ACHN (cell line): ENCODE results near the gene IPCEF1.
"Not testable (repeated sequence)": the region's sequence is repeated elsewhere in the genome, so short reads cannot be mapped to it uniquely, and the experiment has no call there.

Experiments used
- DNase-seq: peaks from one replicate; pipeline ENCODE4 v3.0.0-alpha.2; 2015
- in situ Hi-C: cut with HindIII; loops from 2 replicates; pipeline ENCODE4 v1.10.0; 2017; ENCODE audit warnings: low sequenced_read_pairs, low pct_ligation_motif_present, low pct_unique_long_range_greater_than_20kb

Gene IPCEF1

GRCh38 chr6:154218301-154218700 is 138.3 kb downstream of the IPCEF1 start:
- in situ Hi-C loops: no loop called here
- no peak for DNase-seq

GRCh38 chr6:154213782-154214181 is 142.8 kb downstream of the IPCEF1 start:
- in situ Hi-C loops: no loop called here
- DNase-seq: no peak

- DNase-seq: no peak
- in situ Hi-C loops: no loop called here
Measured at GRCh38 chr6:154210678-154211077, 145.9 kb downstream of the IPCEF1 start.

DNA sequence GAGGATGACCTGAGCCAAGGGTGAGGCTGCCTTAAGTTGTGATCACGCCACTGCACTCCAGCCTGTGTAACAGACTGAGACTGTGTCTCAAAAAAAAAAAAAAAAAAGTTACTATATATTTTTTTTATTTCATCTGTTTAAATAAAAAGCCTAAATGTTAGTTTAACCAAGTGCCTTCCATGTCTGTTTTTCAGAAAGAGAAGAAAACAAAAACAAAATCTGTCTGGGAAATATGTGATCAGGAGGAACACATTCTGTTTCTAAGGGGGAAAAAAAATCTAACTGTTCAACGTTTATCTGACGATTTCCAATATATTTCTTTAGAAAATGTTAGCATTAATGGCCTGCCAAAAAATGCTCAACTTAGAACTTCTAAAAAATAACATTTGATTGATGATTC is 147.0 kb downstream of the IPCEF1 start:
- in situ Hi-C loops: no loop called here

GRCh38 chr6:154206996-154207395 is 149.6 kb downstream of the IPCEF1 start:
- no peak for DNase-seq
- in situ Hi-C loops: no loop called here

More for the DNA sequence above, 147.0 kb downstream of the IPCEF1 start:
- DNase-seq: no peak

DNA sequence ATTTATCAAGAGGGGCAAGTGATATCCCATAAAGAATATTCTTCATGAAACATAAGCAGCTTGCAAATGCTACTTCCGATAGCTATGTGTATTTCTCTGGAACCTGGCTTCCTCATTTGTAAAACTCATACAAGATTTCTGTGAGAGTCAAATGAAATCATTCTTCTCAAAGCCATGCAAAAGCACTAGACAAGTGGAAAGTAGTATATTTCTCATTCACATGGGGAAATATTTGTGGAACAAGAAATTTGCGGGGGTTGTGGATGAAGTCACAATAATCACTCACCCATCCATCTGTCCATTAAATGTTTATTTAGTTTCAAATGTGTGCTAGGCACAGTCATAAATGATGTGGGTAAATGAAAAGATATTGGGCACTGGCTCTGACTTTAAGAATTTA is 150.5 kb downstream of the IPCEF1 start:
- DNase-seq: no peak
- in situ Hi-C loops: no loop called here

GRCh38 chr6:154202958-154203357 is 153.6 kb downstream of the IPCEF1 start:
- in situ Hi-C loops: no loop called here
- DNase-seq: no peak

DNA sequence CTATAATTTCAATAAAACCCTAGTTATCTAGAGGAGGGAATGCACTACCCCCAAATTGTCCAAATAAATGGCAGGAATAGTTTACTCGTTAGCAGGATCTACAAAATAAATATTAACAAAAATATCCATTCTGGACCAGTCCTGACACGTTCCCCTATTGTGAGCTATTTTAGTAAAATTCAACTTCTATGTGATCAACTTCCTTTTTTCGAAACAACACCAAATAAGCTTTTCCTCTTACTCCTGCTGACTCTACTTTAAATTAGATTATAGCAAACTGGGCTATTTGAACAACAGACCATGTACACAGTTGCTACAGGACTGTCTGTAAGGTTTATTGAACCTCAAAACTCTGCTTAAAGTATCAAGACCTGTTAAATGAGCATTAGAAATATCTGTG is 154.3 kb downstream of the IPCEF1 start:
- no peak for DNase-seq
- in situ Hi-C loops: no loop called here

DNA sequence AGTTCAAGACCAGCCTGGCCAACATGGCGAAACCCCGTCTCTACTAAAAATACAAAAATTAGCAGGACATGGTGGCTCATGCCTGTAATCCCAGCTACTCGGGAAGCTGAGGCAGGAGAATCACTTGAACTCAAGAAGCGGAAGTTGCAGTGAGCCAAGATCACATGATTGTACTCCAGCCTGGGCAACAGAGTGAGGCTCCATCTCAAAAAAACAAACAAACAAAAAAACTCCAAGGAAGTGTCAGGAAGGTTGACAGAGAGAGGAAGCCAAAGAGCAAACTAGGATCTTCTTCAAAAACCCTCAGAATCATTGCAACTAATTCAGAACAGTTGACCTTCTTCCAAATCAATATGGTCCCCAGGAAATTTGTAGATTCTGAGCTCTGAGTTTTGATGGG is 154.9 kb downstream of the IPCEF1 start:
- in situ Hi-C loops, DNase-seq: not testable (repeated sequence)

GRCh38 chr6:154197196-154197860 is 159.3 kb downstream of the IPCEF1 start:
- in situ Hi-C loops: no loop called here
- no peak for DNase-seq

GRCh38 chr6:154196333-154196885 is 160.2 kb downstream of the IPCEF1 start:
- DNase-seq: no peak
- in situ Hi-C loops: no loop called here

DNA sequence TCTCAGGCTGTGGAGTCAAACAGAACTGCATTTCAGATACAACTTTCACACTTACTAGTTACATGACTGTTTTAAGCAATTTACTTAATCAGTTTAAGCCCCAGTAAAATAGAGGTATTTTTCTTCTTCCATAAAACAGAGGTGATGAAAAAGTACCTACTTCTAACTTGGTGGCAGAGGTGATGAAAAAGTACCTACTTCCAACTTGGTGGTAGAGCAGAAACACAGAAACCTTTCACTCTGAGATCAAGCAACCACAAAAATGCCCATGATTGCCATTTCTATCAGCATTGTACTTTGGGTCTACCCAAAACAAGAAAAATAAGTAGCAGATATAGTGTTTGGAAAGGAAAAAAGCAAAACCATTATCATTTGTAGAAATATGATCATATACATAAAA is 168.9 kb downstream of the IPCEF1 start:
- in situ Hi-C loops: no loop called here

GRCh38 chr6:154187203-154187602 is 169.4 kb downstream of the IPCEF1 start:
- no peak for DNase-seq
- in situ Hi-C loops: no loop called here

More for the DNA sequence above, 168.9 kb downstream of the IPCEF1 start:
- no peak for DNase-seq

DNA sequence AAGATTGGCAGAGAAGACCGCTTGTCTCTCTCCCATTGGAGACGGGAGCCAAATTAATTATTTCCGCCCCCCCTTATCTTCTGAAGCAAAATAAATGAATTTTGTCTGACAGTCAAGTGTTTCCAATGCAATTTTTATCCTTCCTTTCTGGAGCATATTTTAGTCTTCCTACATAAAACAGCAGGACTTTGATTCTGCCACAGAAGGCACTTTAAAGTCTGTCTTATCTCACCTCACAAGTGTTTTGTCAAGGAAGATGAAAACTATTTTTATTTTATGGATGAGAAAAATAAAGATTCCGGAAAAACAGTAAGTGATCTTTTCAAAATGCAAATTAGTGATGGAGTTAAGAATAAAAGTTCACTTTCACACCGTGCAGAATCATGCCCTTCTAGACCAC is 177.2 kb downstream of the IPCEF1 start:
- DNase-seq: no peak
- in situ Hi-C loops: no loop called here

DNA sequence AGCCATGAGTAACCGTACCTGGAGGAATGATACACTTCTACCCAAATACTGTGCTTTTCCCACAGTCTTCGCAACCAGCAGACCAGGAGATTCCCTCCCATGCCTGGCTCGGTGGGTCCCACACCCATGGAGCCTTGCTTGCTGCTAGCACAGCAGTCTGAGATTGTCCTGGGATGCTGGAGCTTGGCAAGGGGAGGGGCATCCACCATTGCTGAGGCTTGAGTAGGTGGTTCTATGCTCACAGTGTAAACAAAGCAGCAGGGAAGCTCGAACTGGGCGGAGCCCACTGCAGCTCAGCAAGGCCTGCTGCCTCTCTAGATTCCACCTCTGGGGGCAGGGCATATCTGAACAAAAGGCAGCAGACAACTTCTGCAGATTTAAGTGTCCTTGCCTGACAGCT is 184.2 kb downstream of the IPCEF1 start:
- in situ Hi-C loops: loop anchor here (25.0 kb wide), 1 partner anchor 165 kb away; no protein-coding TSS in a partner anchor
- not testable (repeated sequence) for DNase-seq

GRCh38 chr6:154170106-154170505 is 186.5 kb downstream of the IPCEF1 start:
- no peak for DNase-seq
- in situ Hi-C loops: loop anchor here (25.0 kb wide), 1 partner anchor 167 kb away; no protein-coding TSS in a partner anchor

DNA sequence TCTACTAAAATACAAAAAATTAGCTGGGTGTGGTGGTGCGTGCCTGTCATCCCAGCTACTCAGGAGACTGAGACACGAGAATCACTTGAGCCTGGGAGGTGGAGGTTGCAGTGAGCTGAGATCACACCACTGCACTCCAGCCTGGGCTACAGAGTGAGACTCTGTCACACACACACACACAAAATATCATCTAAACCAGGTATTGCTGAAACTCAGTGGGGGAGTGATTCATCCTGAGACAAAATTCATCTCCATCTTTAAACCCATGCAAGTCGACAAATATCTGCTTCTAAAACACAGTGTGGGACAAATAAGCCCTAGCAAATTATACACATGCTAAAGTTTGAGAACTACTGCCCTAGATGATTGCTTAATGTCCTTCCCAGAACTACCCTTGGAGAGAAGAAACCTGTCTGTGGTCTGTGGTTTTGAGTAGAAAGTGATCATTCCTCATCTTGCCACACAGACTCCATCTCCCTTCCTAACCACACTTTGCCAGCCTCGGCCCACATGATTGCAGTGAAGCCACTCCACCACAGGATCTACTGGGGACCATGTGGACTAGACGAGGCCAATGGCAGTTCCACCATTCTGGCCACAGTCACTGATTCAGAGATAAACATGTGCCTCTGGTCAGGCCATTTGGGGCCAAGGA is 187.3 kb downstream of the IPCEF1 start:
- in situ Hi-C loops: loop anchor here (25.0 kb wide), 1 partner anchor 168 kb away; no protein-coding TSS in a partner anchor
- DNase-seq: no peak

GRCh38 chr6:154167126-154167525 is 189.5 kb downstream of the IPCEF1 start:
- in situ Hi-C loops: loop anchor here (25.0 kb wide), 1 partner anchor 170 kb away; no protein-coding TSS in a partner anchor
- no peak for DNase-seq

DNA sequence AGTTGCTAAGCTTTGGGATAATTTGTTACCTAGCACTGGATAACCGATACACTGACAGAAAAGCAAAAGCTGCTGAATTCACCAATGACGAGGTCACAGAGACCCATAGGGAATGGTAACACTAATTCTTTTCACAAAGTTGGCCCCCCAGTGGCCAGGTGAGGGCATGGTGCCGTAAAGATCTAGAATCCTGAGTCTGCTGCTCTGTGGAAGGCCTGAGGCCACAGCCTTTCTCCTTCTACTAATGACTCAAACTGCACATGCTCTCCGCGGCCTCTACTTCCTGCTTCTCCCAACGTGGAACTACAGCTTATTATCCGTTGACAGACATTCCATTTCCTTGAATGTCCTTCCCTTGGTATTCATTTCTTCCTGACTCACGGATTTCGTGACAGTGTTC is 190.5 kb downstream of the IPCEF1 start:
- in situ Hi-C loops: loop anchor here (25.0 kb wide), 1 partner anchor 171 kb away; no protein-coding TSS in a partner anchor
- DNase-seq: no peak

GRCh38 chr6:154165478-154165877 is 191.1 kb downstream of the IPCEF1 start:
- in situ Hi-C loops: loop anchor here (25.0 kb wide), 1 partner anchor 172 kb away; no protein-coding TSS in a partner anchor

More at GRCh38 chr6:154165478-154165877, 191.1 kb downstream of the IPCEF1 start:
- no peak for DNase-seq
